ENCODE data around the gene FXYD1.

The FXYD1 gene

GRCh38 chr19:35104361-35104760 lies 34.3 kb upstream of the FXYD1 start:
- H3K9ac ChIP-seq (ENCODE audit: low read depth, low read length, poor library complexity, severe bottlenecking) = no peak overlapping the region
- no peaks in the 10 kb centered on the region for H4K20me1 ChIP-seq (ENCODE audit: insufficient read depth, low read length, poor library complexity, severe bottlenecking)
- H3K9me3 ChIP-seq (ENCODE audit: insufficient read depth, low read depth, low read length) = no peaks in the 10 kb centered on the region
- no peaks in the 10 kb centered on the region for H3K27me3 ChIP-seq (ENCODE audit: insufficient read depth, low read length, poor library complexity, severe bottlenecking)
- no peak overlapping the region for H2AFZ ChIP-seq (ENCODE audit: low read length)
- H3K9me2 ChIP-seq (replicated peaks; ENCODE audit: low read depth, low read length) = no peaks in the 10 kb centered on the region
- no peak overlapping the region for H3K4me3 ChIP-seq (ENCODE audit: low read length, poor library complexity, severe bottlenecking)
- H3K79me2 ChIP-seq (ENCODE audit: insufficient read depth, low read length) = no peaks in the 10 kb centered on the region
- no peaks in the 10 kb centered on the region for H3F3A ChIP-seq (ENCODE audit: low read depth)
- H3K4me2 ChIP-seq (ENCODE audit: low read depth, low read length, poor library complexity, severe bottlenecking) = no peak overlapping the region
- no peaks in the 10 kb centered on the region for H3K4me1 ChIP-seq (ENCODE audit: insufficient read depth, low read length, poor library complexity, severe bottlenecking)
- H3K36me3 ChIP-seq (ENCODE audit: insufficient read depth, low read length) = no peaks in the 10 kb centered on the region
- TF ChIP-seq EZH2phosphoT487 (IDR thresholded peaks at IDR 0.05; ENCODE audit: borderline replicate concordance) (no peak), CTCF (conservative IDR thresholded peaks at IDR 0.05; ENCODE audit: low read length) (no peak)

GRCh38 chr19:35105047-35105410 lies 33.6 kb upstream of the FXYD1 start:
- no peak overlapping the region for H3K4me3 ChIP-seq (ENCODE audit: low read length, poor library complexity, severe bottlenecking)
- H3K9me3 ChIP-seq (ENCODE audit: insufficient read depth, low read depth, low read length) = no peaks in the 10 kb centered on the region
- H3K4me1 ChIP-seq (ENCODE audit: insufficient read depth, low read length, poor library complexity, severe bottlenecking) = no peaks in the 10 kb centered on the region
- H3K79me2 ChIP-seq (ENCODE audit: insufficient read depth, low read length) = no peaks in the 10 kb centered on the region
- H3K9me2 ChIP-seq (replicated peaks; ENCODE audit: low read depth, low read length) = no peaks in the 10 kb centered on the region
- H3K4me2 ChIP-seq (ENCODE audit: low read depth, low read length, poor library complexity, severe bottlenecking) = no peak overlapping the region
- H2AFZ ChIP-seq (ENCODE audit: low read length) = no peak overlapping the region
- no peaks in the 10 kb centered on the region for H3F3A ChIP-seq (ENCODE audit: low read depth)
- no peaks in the 10 kb centered on the region for H3K36me3 ChIP-seq (ENCODE audit: insufficient read depth, low read length)
- no peaks in the 10 kb centered on the region for H4K20me1 ChIP-seq (ENCODE audit: insufficient read depth, low read length, poor library complexity, severe bottlenecking)
- TF ChIP-seq CTCF (conservative IDR thresholded peaks at IDR 0.05; ENCODE audit: low read length) = no peak
- TF ChIP-seq EZH2phosphoT487 (IDR thresholded peaks at IDR 0.05; ENCODE audit: borderline replicate concordance) = no peak
- no peak overlapping the region for H3K9ac ChIP-seq (ENCODE audit: low read depth, low read length, poor library complexity, severe bottlenecking)
- H3K27me3 ChIP-seq (ENCODE audit: insufficient read depth, low read length, poor library complexity, severe bottlenecking) = no peaks in the 10 kb centered on the region

- Histone ChIP-seq H3K79me2 (ENCODE audit: insufficient read depth, low read length) (no peaks in the 10 kb centered on the region), H4K20me1 (ENCODE audit: insufficient read depth, low read length, poor library complexity, severe bottlenecking) (no peaks in the 10 kb centered on the region), H3K4me2 (ENCODE audit: low read depth, low read length, poor library complexity, severe bottlenecking) (no peak overlapping the region), H3K4me3 (ENCODE audit: low read length, poor library complexity, severe bottlenecking) (no peak overlapping the region), H3K27me3 (ENCODE audit: insufficient read depth, low read length, poor library complexity, severe bottlenecking) (no peaks in the 10 kb centered on the region), H3K4me1 (ENCODE audit: insufficient read depth, low read length, poor library complexity, severe bottlenecking) (no peaks in the 10 kb centered on the region), H2AFZ (ENCODE audit: low read length) (no peak overlapping the region), H3K36me3 (ENCODE audit: insufficient read depth, low read length) (no peaks in the 10 kb centered on the region), H3K9me3 (ENCODE audit: insufficient read depth, low read depth, low read length) (no peaks in the 10 kb centered on the region), H3F3A (ENCODE audit: low read depth) (no peaks in the 10 kb centered on the region), H3K9ac (ENCODE audit: low read depth, low read length, poor library complexity, severe bottlenecking) (no peak overlapping the region), H3K9me2 (replicated peaks; ENCODE audit: low read depth, low read length) (no peaks in the 10 kb centered on the region)
- TF ChIP-seq EZH2phosphoT487 (IDR thresholded peaks at IDR 0.05; ENCODE audit: borderline replicate concordance) (no peak), CTCF (conservative IDR thresholded peaks at IDR 0.05; ENCODE audit: low read length) (no peak)
Measured at GRCh38 chr19:35105411-35106290, 33.0 kb upstream of the FXYD1 start.
